ENCODE results near the gene ZCCHC7. TPM values are rescaled to one million over a fixed set of nuclear protein-coding genes. Genes with fewer than 3 reads are reported as not detected.

ZCCHC7 gene
- total and polyA plus RNA-seq, 2 experiments from 2014 or later, result 29.8 to 38.8 TPM

DNA sequence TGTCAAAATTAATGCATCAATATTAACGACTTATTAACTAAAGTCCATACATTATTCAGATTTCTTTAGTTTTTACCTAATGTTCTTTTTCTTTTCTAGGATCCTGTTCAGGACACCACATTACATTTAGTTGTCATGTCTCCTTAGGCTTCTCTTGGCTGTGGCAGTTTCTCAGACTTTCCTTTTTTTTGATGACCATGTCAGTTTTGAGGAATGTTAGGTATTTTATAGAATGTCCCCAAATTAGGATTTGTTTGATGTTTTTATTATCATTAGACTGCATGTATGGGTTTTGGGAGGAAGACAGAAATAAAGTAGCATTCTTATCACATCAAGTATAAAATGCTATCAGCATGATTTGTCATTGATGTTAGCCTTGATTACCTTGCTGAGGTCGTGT lies 32.0 kb downstream of the ZCCHC7 start:
- no peak overlapping the region for H3K4me2 ChIP-seq
- TF ChIP-seq REST (IDR thresholded peaks at IDR 0.05; ENCODE audit: unreplicated experiment) (no peak), EZH2phosphoT487 (IDR thresholded peaks at IDR 0.05; ENCODE audit: unreplicated experiment) (no peak), ZNF114 (CRISPR knock-in tag; IDR thresholded peaks at IDR 0.05) (no peak), NANOG (IDR thresholded peaks at IDR 0.05; ENCODE audit: borderline replicate concordance) (no peak), JUNB (IDR thresholded peaks at IDR 0.05; ENCODE audit: unreplicated experiment) (no peak), ZNF331 (CRISPR knock-in tag; IDR thresholded peaks at IDR 0.05; ENCODE audit: low read depth) (no peak), POLR2AphosphoS5 (IDR thresholded peaks at IDR 0.05; ENCODE audit: low read depth) (no peak), STAT1 (IDR thresholded peaks at IDR 0.05; ENCODE audit: unreplicated experiment) (no peak), EZH2 (IDR thresholded peaks at IDR 0.05; ENCODE audit: low read depth, unreplicated experiment) (no peak)
- TF ChIP-seq, protein P1, sequence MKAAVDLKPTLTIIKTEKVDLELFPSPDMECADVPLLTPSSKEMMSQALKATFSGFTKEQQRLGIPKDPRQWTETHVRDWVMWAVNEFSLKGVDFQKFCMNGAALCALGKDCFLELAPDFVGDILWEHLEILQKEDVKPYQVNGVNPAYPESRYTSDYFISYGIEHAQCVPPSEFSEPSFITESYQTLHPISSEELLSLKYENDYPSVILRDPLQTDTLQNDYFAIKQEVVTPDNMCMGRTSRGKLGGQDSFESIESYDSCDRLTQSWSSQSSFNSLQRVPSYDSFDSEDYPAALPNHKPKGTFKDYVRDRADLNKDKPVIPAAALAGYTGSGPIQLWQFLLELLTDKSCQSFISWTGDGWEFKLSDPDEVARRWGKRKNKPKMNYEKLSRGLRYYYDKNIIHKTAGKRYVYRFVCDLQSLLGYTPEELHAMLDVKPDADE (IDR thresholded peaks at IDR 0.05), result no peak
- TF ChIP-seq, protein P2, sequence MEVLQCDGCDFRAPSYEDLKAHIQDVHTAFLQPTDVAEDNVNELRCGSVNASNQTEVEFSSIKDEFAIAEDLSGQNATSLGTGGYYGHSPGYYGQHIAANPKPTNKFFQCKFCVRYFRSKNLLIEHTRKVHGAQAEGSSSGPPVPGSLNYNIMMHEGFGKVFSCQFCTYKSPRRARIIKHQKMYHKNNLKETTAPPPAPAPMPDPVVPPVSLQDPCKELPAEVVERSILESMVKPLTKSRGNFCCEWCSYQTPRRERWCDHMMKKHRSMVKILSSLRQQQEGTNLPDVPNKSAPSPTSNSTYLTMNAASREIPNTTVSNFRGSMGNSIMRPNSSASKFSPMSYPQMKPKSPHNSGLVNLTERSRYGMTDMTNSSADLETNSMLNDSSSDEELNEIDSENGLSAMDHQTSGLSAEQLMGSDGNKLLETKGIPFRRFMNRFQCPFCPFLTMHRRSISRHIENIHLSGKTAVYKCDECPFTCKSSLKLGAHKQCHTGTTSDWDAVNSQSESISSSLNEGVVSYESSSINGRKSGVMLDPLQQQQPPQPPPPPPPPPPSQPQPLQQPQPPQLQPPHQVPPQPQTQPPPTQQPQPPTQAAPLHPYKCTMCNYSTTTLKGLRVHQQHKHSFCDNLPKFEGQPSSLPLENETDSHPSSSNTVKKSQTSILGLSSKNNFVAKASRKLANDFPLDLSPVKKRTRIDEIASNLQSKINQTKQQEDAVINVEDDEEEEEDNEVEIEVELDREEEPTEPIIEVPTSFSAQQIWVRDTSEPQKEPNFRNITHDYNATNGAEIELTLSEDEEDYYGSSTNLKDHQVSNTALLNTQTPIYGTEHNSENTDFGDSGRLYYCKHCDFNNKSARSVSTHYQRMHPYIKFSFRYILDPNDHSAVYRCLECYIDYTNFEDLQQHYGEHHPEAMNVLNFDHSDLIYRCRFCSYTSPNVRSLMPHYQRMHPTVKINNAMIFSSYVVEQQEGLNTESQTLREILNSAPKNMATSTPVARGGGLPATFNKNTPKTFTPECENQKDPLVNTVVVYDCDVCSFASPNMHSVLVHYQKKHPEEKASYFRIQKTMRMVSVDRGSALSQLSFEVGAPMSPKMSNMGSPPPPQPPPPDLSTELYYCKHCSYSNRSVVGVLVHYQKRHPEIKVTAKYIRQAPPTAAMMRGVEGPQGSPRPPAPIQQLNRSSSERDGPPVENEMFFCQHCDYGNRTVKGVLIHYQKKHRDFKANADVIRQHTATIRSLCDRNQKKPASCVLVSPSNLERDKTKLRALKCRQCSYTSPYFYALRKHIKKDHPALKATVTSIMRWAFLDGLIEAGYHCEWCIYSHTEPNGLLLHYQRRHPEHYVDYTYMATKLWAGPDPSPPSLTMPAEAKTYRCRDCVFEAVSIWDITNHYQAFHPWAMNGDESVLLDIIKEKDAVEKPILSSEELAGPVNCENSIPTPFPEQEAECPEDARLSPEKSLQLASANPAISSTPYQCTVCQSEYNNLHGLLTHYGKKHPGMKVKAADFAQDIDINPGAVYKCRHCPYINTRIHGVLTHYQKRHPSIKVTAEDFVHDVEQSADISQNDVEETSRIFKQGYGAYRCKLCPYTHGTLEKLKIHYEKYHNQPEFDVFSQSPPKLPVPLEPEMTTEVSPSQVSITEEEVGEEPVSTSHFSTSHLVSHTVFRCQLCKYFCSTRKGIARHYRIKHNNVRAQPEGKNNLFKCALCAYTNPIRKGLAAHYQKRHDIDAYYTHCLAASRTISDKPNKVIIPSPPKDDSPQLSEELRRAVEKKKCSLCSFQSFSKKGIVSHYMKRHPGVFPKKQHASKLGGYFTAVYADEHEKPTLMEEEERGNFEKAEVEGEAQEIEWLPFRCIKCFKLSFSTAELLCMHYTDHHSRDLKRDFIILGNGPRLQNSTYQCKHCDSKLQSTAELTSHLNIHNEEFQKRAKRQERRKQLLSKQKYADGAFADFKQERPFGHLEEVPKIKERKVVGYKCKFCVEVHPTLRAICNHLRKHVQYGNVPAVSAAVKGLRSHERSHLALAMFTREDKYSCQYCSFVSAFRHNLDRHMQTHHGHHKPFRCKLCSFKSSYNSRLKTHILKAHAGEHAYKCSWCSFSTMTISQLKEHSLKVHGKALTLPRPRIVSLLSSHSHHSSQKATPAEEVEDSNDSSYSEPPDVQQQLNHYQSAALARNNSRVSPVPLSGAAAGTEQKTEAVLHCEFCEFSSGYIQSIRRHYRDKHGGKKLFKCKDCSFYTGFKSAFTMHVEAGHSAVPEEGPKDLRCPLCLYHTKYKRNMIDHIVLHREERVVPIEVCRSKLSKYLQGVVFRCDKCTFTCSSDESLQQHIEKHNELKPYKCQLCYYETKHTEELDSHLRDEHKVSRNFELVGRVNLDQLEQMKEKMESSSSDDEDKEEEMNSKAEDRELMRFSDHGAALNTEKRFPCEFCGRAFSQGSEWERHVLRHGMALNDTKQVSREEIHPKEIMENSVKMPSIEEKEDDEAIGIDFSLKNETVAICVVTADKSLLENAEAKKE (CRISPR knock-in tag; IDR thresholded peaks at IDR 0.05), result no peak
- TF ChIP-seq, protein P3, sequence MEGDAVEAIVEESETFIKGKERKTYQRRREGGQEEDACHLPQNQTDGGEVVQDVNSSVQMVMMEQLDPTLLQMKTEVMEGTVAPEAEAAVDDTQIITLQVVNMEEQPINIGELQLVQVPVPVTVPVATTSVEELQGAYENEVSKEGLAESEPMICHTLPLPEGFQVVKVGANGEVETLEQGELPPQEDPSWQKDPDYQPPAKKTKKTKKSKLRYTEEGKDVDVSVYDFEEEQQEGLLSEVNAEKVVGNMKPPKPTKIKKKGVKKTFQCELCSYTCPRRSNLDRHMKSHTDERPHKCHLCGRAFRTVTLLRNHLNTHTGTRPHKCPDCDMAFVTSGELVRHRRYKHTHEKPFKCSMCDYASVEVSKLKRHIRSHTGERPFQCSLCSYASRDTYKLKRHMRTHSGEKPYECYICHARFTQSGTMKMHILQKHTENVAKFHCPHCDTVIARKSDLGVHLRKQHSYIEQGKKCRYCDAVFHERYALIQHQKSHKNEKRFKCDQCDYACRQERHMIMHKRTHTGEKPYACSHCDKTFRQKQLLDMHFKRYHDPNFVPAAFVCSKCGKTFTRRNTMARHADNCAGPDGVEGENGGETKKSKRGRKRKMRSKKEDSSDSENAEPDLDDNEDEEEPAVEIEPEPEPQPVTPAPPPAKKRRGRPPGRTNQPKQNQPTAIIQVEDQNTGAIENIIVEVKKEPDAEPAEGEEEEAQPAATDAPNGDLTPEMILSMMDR (conservative IDR thresholded peaks at IDR 0.05; ENCODE audit: low read depth in 2 of 2), result no peak
- DNase-seq (ENCODE audit: low spot score), result no peak
- no peaks in the 10 kb centered on the region for H3K27me3 ChIP-seq (ENCODE audit: insufficient read depth)
- ATAC-seq, result no peak
- Mint-ChIP-seq H3K27ac (peak overlapping the region; percentile 19; the same call in 1 of the 2 replicates), H3K4me3 (no peak overlapping the region), H3K4me1 (peaks cover 14% of the 10 kb centered on the region), H3K27me3 (ENCODE audit: insufficient read depth, low read depth, poor library complexity) (no peaks in the 10 kb centered on the region), H3K9me3 (no peaks in the 10 kb centered on the region), H3K36me3 (ENCODE audit: low read depth) (peaks cover 12% of the 10 kb centered on the region)
- H2AFZ ChIP-seq, result no peak overlapping the region
- no peaks in the 10 kb centered on the region; the same call in 1 of the 2 replicates for H4K20me1 ChIP-seq (replicated peaks; ENCODE audit: insufficient read depth)
- no peaks in the 10 kb centered on the region for H3K36me3 ChIP-seq (ENCODE audit: insufficient read depth)
- no peak overlapping the region for H3K4me3 ChIP-seq
- no peaks in the 10 kb centered on the region for H3F3A ChIP-seq (replicated peaks; ENCODE audit: low read depth)
- H3K27ac ChIP-seq (ENCODE audit: low read depth), result no peak overlapping the region
- H3K79me2 ChIP-seq (replicated peaks; ENCODE audit: insufficient read depth), result peaks cover 20% of the 10 kb centered on the region
- H3K9me2 ChIP-seq (ENCODE audit: insufficient read depth), result no peaks in the 10 kb centered on the region
- H3K4me1 ChIP-seq (ENCODE audit: insufficient read depth), result peaks cover 17% of the 10 kb centered on the region; the same call in 1 of the 2 replicates
